Stimulated activated CD8-positive, alpha-beta memory T cell treated with anti-CD3 and anti-CD28 coated beads, Interleukin-15, amount 100 ng/mL, for 48 hours (primary cell): ENCODE results near the gene UBQLNL.

ENCODE experiments used
- DNase-seq, 2 donors: peaks; one replicate each; pipeline ENCODE4 v3.0.0-alpha.2; 2020; ENCODE audit warnings: low read depth in 2 of 2

The UBQLNL gene

DNA sequence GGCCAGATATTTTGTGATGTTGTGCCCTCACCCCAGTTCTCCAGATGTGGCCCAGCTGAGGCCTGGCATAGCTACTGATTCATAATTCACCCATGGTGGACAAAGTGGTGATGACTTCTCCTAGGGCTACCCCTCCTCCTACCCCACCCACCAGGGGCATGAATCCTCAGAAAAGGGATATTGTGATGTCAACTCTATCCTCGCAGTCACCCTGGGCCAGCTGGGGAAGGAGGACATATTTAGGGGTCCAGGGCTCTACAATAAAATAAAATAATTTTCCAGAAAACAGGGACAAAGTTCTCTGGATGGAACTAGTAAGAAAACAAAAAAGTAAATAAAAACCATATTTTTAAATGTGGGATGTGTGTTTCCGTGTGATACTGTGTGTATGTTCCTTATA lies at the start of gene UBQLNL:
Gene UBQLNL, minus strand, starts transcription at position 101 of the 400 bp plus-strand sequence. CDS start 258 bp downstream, outside the sequence.
- no peak for DNase-seq

- no peak for DNase-seq
These were observed 47.9 kb upstream of the UBQLNL start for GRCh38 chr11:5564259-5565019.

DNA sequence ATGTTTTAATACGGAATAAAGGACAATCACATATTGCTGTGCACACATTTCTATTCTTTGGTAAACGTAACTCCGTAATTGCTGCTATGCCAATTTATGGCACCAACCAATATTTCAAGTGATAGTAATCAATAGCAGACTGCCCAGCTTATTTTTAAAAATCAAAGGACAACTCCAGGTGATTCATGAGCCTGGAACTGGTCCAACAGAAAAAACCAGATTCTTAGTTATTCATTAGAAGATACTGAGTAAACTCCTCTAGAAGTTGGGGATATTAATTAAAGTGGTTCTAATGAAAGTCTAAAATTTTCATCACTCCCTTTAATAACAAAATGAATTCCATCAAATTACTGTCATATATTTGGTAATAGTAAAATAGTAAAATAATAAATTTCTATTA lies 41.3 kb upstream of the UBQLNL start:
- no peak for DNase-seq

- DNase-seq, result no peak
These were observed 40.2 kb upstream of the UBQLNL start for GRCh38 chr11:5556596-5557188.

DNA sequence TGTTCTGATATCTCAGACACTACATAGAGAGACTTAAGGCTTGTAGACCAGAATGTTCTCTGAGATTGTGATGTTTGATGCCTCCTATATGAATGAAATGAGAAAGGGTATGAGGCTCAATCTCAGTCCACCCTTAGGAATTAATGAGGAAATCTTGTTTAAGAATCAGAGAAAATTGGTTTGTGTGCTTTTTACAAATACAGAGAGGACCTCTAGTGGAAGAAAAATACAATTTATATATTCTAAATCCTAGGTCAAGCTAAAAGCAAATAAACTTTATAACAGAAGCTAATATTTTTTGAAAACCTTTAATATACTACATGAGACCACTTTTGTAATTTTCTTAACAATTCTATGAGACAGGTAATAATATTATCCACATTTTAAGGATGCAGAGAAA lies 36.8 kb upstream of the UBQLNL start:
- DNase-seq, result no peak

DNA sequence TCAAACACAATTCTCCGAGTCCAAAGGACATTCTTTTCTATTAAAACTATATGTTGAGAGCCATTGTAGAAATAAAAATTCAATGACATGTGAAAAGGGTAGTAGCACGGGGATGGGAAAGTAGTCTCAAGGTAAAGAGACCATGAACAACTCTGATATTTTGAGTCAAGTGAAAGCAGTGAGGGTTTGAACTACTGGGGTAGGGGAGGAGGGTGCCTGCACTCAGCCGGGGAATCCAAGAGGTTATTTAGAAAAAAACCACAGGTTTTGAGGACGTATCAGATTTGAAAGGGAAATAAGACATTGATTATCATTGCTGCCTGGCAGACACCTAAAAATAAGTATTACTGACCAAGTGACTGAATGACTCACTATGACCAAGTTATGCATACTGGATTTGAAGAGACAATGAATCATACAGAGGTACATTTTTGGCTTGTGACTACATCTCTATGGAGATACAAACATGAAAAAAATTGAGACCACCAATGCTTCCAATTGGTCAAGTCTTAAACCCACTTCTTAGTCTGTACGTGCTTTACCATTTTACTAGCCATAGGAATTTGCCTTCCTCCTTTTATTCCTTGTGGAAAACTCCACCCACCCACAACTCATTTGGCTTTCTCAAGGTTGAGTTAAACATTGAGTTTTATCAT lies 34.1 kb upstream of the UBQLNL start:
- no peak for DNase-seq

DNA sequence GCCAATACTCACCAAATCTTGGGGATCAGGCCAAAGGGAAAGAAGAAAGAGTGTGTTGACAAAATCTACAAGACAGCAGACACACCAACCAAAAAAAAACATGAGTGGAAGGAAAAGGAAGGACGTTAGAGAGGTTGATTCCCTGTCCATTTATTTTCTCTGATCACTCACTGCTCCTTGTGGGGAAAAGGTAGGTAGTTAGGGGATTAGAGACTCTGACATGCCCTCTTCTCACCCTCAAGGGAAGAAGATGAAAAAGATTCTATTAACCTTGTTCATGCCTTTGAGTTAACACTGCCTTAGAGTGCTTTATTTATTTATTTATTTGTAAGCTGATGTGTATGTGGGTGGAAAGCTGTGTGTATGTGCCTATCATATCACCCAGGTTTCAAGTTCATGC lies 31.9 kb upstream of the UBQLNL start, which contains the start of gene OR52H1:
Gene OR52H1, minus strand, starts transcription at position 101 of the 400 bp plus-strand sequence. CDS start 3,035 bp downstream, outside the sequence.
- DNase-seq, result no peak

- no peak for DNase-seq
These were observed 31.5 kb upstream of the UBQLNL start for GRCh38 chr11:5547982-5548381.

DNA sequence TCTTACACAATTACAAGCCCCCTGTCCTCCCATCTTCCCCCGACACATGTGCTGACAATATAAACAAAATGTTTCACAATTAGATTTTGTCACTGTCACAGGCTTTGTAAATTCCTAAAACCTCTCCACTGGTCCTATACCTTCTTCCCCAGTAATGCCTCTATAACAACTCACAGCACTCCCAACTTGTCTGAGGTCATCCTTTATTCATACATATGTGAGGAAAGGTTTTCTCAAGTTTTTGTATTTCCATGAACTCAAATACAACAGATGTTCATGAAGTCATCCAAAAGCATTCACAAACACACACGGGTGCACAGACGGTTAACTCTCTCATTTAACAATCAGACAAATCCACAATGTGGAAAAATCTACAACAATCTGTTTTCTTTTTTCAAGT lies 30.0 kb upstream of the UBQLNL start:
- no peak for DNase-seq

DNA sequence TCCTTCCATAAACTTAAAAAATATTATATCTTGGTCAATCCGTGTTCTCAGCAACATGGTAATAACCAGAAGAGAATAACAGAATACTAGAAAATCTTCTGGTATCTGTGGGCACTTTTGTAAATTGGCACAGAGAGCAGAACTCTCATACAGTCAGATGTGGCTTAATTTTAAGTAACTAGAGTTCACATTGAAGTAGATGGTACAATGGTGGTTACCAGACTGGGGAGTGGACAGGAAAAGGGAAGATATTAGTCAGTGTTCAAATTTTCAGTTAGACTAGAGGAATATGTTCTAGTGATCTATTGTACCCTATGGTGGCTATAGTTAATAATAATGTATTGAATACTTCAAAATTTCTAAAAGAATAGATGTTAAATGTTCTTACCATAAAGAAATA lies 24.9 kb upstream of the UBQLNL start:
- DNase-seq, result no peak

GRCh38 chr11:5536482-5536881 lies 20.0 kb upstream of the UBQLNL start:
- DNase-seq, result no peak

DNA sequence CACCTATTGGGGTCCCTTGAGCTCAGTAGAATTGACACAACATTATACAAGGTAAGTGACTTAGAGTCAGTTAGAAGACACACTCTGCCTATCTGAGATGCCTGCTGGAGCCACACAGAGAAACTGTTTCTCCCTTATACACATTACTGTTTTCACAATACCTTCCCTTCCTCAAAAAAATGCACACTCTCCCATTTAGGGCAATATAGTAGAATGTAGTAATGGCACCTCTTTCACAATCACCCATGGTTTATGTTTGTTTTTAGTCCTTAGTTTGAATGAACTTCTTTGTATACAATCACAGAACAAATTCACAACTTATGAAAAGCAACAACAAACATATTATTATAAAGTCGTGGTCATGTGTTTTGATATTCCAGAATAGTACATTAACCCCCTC lies 17.5 kb upstream of the UBQLNL start:
- DNase-seq, result no peak

DNA sequence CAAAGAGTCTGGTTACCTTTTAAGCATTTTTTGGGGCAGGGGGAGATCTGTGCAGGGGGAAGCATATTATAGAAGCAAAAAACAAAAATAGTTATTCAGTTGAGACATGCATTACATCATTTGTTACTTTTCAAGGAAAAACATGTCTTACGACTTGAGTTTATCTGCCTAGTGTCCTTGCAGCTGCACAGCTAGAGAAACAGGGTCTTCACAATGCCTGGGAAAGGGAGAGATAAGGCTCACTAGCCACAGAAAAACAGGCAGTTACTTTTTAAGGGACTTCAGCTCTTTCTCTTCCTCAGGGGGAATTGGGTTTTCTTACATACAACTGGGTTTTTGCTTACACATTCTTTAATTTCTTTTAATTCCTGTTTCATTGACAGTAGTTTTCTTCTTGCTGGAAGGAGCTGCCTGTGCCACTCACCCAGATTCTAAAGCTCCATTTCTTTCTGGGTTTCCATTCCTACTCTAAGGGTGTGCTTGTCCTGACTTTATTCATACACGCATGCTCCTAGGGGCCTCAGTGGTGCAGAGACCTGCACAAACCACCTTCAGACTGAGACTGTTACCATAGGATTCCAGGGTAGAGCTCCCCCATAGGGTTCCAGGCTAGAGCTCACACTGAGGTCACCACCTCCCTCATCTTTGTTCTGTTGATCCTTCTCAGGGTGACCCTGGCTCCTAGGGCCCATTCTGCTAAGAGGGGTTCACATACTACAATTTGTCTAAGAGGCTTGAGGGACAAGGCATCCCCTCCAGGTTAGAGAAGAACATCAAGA lies 14.7 kb upstream of the UBQLNL start:
- no peak for DNase-seq

DNA sequence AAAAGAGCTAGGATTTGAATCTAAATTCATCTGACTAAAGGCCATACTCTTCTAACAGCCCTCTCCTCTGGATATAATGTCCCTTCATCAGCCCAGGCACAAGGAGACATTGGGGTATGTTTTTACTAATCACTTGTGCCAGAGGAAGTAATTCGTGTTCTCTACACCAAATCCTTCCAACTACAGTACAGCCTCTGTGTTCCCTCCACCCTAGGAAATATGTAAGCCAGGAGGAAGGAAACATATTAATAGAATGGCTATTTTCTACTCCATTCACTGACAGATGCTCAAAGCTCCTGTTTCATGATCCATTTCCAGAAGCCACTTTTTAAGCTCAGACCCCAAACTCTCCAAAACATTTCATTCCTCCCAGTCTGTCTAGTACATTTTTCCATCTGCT lies 12.0 kb upstream of the UBQLNL start:
- DNase-seq, result no peak

- no peak for DNase-seq
These were observed 11.2 kb upstream of the UBQLNL start for GRCh38 chr11:5527716-5528115.

GRCh38 chr11:5524756-5525155 lies 8.3 kb upstream of the UBQLNL start:
- no peak for DNase-seq

DNA sequence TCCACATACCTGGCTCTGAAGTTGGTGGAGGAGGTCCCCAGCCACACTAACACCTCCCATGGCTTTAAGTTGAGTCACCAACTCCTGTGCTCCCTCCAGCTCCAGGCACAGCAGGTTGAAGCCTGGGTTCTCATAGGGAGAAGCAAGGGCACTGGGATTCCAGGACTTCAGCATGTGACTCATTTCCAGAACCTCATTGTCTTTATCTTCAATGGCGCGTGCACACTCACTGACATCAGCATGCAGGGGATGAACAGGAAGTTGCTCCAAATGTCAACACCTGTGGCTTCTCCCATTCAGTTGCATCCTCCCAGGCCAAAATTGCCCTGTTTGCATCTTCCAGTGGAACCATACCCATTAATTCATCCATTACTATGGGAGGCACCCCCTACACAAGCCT lies 5.8 kb upstream of the UBQLNL start:
- DNase-seq, result no peak

DNA sequence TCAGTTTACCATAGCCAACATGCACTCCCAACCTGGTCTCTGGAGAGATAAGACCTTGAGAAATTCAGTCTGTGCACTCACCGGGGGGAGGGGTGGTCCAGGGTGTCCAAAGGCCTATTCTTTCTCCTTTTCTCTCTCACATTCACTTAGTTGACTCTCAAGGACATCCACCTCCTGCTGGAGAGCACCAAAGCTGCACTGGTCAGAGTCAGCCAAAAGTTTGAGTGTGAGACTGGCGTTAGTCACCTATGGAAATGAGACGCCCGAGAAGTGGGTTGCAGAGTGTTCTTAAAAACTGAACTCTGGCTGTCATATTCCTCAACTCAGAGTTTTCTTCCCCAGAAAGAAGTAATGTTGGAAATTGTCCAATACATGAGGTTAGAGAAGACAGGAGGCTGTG lies 5.0 kb upstream of the UBQLNL start:
- no peak for DNase-seq

GRCh38 chr11:5514841-5515240 lies 1.7 kb downstream of the UBQLNL start:
- no peak for DNase-seq

- DNase-seq, result no peak
These were observed 6.7 kb downstream of the UBQLNL start, which contains the start of gene UBQLN3 for GRCh38 chr11:5509803-5510202. TSS of gene UBQLN3 (minus strand) at chr11:5509957. CDS start at chr11:5509558, 399 bp downstream.

DNA sequence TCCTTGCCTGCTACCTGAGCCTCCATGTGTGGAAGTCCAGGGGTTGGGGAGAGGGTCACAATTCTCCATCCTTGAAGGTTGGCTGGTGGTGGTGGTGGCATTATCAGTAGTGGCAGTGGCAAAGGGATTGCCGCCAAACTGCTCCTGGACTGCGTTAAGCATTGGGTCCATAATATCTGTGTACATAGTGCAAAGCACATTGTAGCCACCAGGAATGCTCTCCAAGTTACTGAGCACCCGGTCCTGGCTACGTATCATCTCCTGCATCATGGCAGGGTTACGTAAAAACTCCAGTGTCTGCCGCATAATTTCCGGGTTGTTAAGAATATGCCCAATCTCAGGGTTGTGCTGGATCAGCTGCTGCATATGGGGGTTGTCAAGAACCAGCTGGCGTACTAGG lies 7.9 kb downstream of the UBQLNL start:
- no peak for DNase-seq

GRCh38 chr11:5507933-5508305 lies 8.6 kb downstream of the UBQLNL start:
- no peak for DNase-seq
